HepG2 (cell line): ENCODE measurements around the gene CTIF. TPM values are rescaled to one million over a fixed set of nuclear protein-coding genes. Genes with fewer than 3 reads are reported as not detected.

ENCODE experiments used
- ATM ChIP-seq: fragments of 450-650 bp; IDR thresholded peaks from 2 replicates; pipeline ENCODE4 v1.7.1; 2017; ENCODE audit warnings: mild to moderate bottlenecking, borderline replicate concordance
- E2F2 ChIP-seq: sonication (generic); formaldehyde crosslinking; IDR thresholded peaks from 2 replicates; pipeline ENCODE4 v1.4.0; 2020; ENCODE audit warnings: missing genetic modification reagents, borderline replicate concordance
- FOXA3 ChIP-seq: IDR thresholded peaks from 2 replicates; pipeline ENCODE4 v1.6.1; 2016; ENCODE audit warnings: missing genetic modification reagents, missing compliant biosample characterization
- FOXO4 ChIP-seq: sonication (generic); formaldehyde crosslinking; conservative IDR thresholded peaks from 2 replicates; pipeline ENCODE4 v1.8.1; 2023; ENCODE audit warnings: missing genetic modification reagents
- MATR3 ChIP-seq: sonication (generic); formaldehyde crosslinking; IDR thresholded peaks from 2 replicates; pipeline ENCODE4 v1.4.0; 2020; ENCODE audit warnings: missing genetic modification reagents
- MXD1 ChIP-seq: sonication (generic); formaldehyde crosslinking; IDR thresholded peaks from 2 replicates; pipeline ENCODE4 v1.4.0; 2020; ENCODE audit warnings: mild to moderate bottlenecking, missing genetic modification reagents
- NFE2L2 ChIP-seq: fragments of 150-350 bp; IDR thresholded peaks from 2 replicates; pipeline ENCODE4 v1.6.1; 2014; ENCODE audit warnings: low read length
- RBFOX2 ChIP-seq: fragments of 200-400 bp; formaldehyde crosslinking; IDR thresholded peaks from 2 replicates; pipeline ENCODE4 v1.6.1; 2017; ENCODE audit warnings: low read depth, mild to moderate bottlenecking, low read length
- RBM22 ChIP-seq: fragments of 200-400 bp; formaldehyde crosslinking; optimal IDR thresholded peaks from 2 replicates; pipeline ENCODE3; 2017; ENCODE audit warnings: mild to moderate bottlenecking, low read length, moderate library complexity
- SP5 ChIP-seq: IDR thresholded peaks from 2 replicates; pipeline ENCODE4 v1.6.1; 2016; ENCODE audit warnings: low read depth, borderline replicate concordance
- TBX2 ChIP-seq: sonication (generic); formaldehyde crosslinking; IDR thresholded peaks from 2 replicates; pipeline ENCODE4 v1.5.0; 2020; ENCODE audit warnings: missing genetic modification reagents, mild to moderate bottlenecking, borderline replicate concordance
- YEATS4 ChIP-seq: sonication (generic); formaldehyde crosslinking; IDR thresholded peaks from 2 replicates; pipeline ENCODE4 v1.4.0; 2020; ENCODE audit warnings: missing genetic modification reagents, borderline replicate concordance
- ZFP62 ChIP-seq: sonication (generic); formaldehyde crosslinking; IDR thresholded peaks from 2 replicates; pipeline ENCODE4 v1.4.0; 2020; ENCODE audit warnings: missing genetic modification reagents
- polyA plus RNA-seq, 8 experiments: library from polyadenylated mRNA; depleted of rRNA in 3 of 8; stranded (reverse) in 7 of 8; unstranded in 1 of 8; fragments of >200 nt; fragmentation: Illumina TruSeq in 4 of 8; extraction: Trizol in 4 of 8; gene quantifications; 2 replicates each; pipeline versions ENCODE4 v1.2.1 to v1.2.3, GENCODE V29; 2011 to 2016; ENCODE audit warnings: low read depth in 4 of 8, missing spikeins in 1 of 8, mixed read lengths in 1 of 8; ENCODE audit not compliant: insufficient read depth in 1 of 8
- total RNA-seq, 5 experiments: library from RNA; depleted of rRNA; stranded (reverse); fragments of >200 nt; fragmentation: Illumina TruSeq; extraction: Trizol; gene quantifications; 2 replicates each; pipeline ENCODE4 v1.2.3, GENCODE V29; 2016; ENCODE audit warnings: low read depth in 1 of 5
- TF ChIP-seq, protein P1 (sequence below): sonication (generic); formaldehyde crosslinking; IDR thresholded peaks from 2 replicates; pipeline ENCODE4 v1.8.1; 2023; ENCODE audit warnings: missing genetic modification reagents, inconsistent platforms, borderline replicate concordance
- TF ChIP-seq, protein P2 (sequence below): IDR thresholded peaks from 2 replicates; pipeline ENCODE4 v1.6.1; 2016; ENCODE audit warnings: mild to moderate bottlenecking, missing biosample characterization, missing genetic modification reagents
- TF ChIP-seq, protein P3 (sequence below): IDR thresholded peaks from 2 replicates; pipeline ENCODE4 v1.6.1; 2016; ENCODE audit warnings: low read depth, missing genetic modification reagents, missing compliant biosample characterization

The CTIF gene
- total and polyA plus RNA-seq, 2 of the 13 experiments (the other 11 are each of a cell fraction or from before 2014, with no cell fraction given) = 18.2 to 28.0 TPM

DNA sequence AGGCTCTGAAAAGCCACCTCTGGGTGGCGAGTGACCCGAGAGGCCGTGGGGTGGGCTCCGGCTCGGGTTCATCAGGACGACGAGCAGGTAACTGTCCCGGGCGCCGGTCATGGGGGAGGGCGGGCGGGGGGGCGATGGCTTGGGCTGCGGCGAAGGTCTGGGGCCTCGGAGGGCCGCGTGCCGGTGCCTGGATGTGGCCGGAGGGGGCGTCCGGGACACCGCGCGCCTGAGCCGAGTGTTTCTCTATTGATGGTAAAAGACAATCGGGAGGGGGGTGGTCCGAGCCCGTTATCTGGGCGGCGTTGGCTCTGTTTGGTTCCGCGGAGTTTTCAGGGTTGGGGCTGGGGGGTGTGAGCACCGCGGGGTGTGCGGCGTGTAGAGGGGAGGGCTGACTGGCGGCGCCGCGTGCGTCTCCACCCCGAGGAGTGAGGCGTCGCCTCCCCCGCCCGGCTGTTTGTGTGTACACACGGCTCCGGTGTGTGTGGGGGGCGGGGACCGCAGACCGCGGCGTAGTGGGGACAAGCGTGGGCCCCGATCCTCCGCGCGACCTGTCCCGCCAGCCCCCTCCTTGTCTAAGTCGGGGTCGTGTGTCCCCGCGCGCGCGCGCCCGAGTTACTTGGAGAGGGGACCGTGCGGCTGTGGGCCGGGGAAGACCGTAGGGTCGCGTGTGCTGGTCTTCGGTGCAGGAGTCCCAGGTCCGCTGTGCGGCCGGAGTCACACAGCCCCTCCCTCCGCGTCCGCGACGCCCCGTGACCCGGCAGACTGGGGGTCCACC lies 1.6 kb downstream of the CTIF start (continued):
- TF ChIP-seq FOXA3 (CRISPR knock-in tag) = peak; percentile 77; the same call in 1 of the 2 replicates
- TF ChIP-seq, protein P1, sequence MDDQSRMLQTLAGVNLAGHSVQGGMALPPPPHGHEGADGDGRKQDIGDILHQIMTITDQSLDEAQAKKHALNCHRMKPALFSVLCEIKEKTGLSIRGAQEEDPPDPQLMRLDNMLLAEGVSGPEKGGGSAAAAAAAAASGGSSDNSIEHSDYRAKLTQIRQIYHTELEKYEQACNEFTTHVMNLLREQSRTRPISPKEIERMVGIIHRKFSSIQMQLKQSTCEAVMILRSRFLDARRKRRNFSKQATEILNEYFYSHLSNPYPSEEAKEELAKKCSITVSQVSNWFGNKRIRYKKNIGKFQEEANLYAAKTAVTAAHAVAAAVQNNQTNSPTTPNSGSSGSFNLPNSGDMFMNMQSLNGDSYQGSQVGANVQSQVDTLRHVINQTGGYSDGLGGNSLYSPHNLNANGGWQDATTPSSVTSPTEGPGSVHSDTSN (CRISPR knock-in tag) = no peak
- TF ChIP-seq RBFOX2 = peak; percentile 84
- TF ChIP-seq, protein P2, sequence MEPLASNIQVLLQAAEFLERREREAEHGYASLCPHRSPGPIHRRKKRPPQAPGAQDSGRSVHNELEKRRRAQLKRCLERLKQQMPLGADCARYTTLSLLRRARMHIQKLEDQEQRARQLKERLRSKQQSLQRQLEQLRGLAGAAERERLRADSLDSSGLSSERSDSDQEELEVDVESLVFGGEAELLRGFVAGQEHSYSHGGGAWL (CRISPR knock-in tag) = 0 out of 2 replicates have a peak, but pooled peaks have one; percentile 27
- TF ChIP-seq ZFP62 = no peak
- no peak for TF ChIP-seq MATR3 (CRISPR knock-in tag)
- TF ChIP-seq MXD1 (CRISPR knock-in tag) = peak; percentile 82; the same call in 1 of the 2 replicates
- TF ChIP-seq RBM22 = no peak
- TF ChIP-seq ATM = no peak
- no peak for TF ChIP-seq E2F2
- TF ChIP-seq TBX2 (CRISPR knock-in tag) = peak; percentile 70
- TF ChIP-seq, protein P3, sequence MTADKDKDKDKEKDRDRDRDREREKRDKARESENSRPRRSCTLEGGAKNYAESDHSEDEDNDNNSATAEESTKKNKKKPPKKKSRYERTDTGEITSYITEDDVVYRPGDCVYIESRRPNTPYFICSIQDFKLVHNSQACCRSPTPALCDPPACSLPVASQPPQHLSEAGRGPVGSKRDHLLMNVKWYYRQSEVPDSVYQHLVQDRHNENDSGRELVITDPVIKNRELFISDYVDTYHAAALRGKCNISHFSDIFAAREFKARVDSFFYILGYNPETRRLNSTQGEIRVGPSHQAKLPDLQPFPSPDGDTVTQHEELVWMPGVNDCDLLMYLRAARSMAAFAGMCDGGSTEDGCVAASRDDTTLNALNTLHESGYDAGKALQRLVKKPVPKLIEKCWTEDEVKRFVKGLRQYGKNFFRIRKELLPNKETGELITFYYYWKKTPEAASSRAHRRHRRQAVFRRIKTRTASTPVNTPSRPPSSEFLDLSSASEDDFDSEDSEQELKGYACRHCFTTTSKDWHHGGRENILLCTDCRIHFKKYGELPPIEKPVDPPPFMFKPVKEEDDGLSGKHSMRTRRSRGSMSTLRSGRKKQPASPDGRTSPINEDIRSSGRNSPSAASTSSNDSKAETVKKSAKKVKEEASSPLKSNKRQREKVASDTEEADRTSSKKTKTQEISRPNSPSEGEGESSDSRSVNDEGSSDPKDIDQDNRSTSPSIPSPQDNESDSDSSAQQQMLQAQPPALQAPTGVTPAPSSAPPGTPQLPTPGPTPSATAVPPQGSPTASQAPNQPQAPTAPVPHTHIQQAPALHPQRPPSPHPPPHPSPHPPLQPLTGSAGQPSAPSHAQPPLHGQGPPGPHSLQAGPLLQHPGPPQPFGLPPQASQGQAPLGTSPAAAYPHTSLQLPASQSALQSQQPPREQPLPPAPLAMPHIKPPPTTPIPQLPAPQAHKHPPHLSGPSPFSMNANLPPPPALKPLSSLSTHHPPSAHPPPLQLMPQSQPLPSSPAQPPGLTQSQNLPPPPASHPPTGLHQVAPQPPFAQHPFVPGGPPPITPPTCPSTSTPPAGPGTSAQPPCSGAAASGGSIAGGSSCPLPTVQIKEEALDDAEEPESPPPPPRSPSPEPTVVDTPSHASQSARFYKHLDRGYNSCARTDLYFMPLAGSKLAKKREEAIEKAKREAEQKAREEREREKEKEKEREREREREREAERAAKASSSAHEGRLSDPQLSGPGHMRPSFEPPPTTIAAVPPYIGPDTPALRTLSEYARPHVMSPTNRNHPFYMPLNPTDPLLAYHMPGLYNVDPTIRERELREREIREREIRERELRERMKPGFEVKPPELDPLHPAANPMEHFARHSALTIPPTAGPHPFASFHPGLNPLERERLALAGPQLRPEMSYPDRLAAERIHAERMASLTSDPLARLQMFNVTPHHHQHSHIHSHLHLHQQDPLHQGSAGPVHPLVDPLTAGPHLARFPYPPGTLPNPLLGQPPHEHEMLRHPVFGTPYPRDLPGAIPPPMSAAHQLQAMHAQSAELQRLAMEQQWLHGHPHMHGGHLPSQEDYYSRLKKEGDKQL (CRISPR knock-in tag) = no peak
- no peak for TF ChIP-seq NFE2L2
- peak; percentile 88; the same call in 1 of the 2 replicates for TF ChIP-seq YEATS4
- TF ChIP-seq SP5 (CRISPR knock-in tag) = peak; percentile 73; the same call in 1 of the 2 replicates
- TF ChIP-seq FOXO4 (CRISPR knock-in tag) = no peak
